ENCODE data around the gene UQCRC1. TPM values are rescaled to one million over a fixed set of nuclear protein-coding genes. Genes with fewer than 3 reads are reported as not detected.

Gene UQCRC1
- total and polyA plus RNA-seq, 2 of the 8 experiments (the other 6 are each of a cell fraction or from before 2014, with no cell fraction given) = 310 to 720 TPM

DNA sequence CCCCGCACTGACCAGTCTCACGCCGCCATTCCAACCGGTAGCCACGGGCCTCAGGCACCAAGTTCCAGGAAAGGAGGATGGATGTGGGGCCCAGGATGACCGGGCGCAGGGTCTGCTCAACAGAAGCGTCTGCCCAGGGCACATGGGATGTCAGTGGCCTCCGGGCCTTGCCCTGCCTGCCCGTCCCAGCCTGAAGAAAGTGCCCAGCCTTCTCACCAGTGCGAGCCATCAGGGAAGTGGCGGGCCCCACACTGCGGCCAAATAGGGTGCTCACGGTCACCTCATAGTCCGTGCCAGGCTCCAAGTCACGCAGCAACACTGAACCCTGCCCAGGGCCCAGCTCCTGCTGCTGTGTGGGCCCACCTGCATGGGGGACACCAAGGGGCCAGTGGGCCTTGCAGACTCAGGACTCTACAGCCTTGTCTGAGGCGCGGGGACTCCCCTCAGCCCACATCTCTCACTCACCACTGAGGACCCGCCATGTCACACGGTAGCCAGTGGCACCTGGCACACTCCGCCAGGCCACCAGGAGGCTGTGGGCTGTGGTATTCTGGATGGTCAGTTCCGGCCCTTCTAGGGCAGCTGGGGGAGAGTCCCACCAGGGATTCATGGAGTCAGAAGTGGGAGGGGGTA lies 17.4 kb downstream of the UQCRC1 start:
- Histone ChIP-seq H4K5ac (ENCODE audit: insufficient read length, low read depth, low read length) (no peak overlapping the region), H2AFZ (ENCODE audit: low read length) (no peak overlapping the region), H3K14ac (ENCODE audit: insufficient read length) (no peak overlapping the region), H3K9ac (replicated peaks in 1 of 4; ENCODE audit: extremely low read depth in 1 of 4, low read depth in 3 of 4, low read length in 3 of 4) (no peak overlapping the region), H4K8ac (ENCODE audit: extremely low read depth, insufficient read depth, low read length) (no peak overlapping the region), H3K4me3 (ENCODE audit: extremely low read depth in 1 of 4, insufficient read depth in 2 of 4, low read depth in 3 of 4, low read length in 4 of 4) (no peak overlapping the region), H2BK5ac (ENCODE audit: low read depth, low read length) (no peak overlapping the region), H3K4ac (replicated peaks; ENCODE audit: insufficient read length, low read depth, low read length) (no peak overlapping the region), H3K56ac (replicated peaks; ENCODE audit: insufficient read length, low read depth, low read length) (no peak overlapping the region), H3K27ac (ENCODE audit: low read depth, low read length) (no peak overlapping the region), H2BK12ac (ENCODE audit: low read depth, low read length) (no peak overlapping the region), H2BK20ac (ENCODE audit: low read length) (no peak overlapping the region), H4K91ac (replicated peaks; ENCODE audit: insufficient read length, low read length) (no peak overlapping the region), H2BK15ac (ENCODE audit: low read length) (no peak overlapping the region), H2AK5ac (ENCODE audit: low read depth, low read length) (no peak overlapping the region), H3K79me1 (ENCODE audit: low read depth, low read length) (no peaks in the 10 kb centered on the region), H3K36me3 (ENCODE audit: control insufficient read depth in 2 of 4, insufficient read depth in 4 of 4, low read length in 3 of 4) (no peaks in the 10 kb centered on the region), H3K4me2 (ENCODE audit: insufficient read depth in 1 of 2, low read depth in 2 of 2, low read length in 2 of 2) (no peak overlapping the region), H3K23me2 (ENCODE audit: low read depth, low read length) (peaks cover 1% of the 10 kb centered on the region; the same call in 1 of the 2 replicates), H3K79me2 (ENCODE audit: control insufficient read depth in 1 of 2, insufficient read depth in 2 of 2, low read length in 2 of 2) (no peaks in the 10 kb centered on the region), H4K20me1 (replicated peaks in 1 of 2; ENCODE audit: control insufficient read depth in 1 of 2, insufficient read depth in 2 of 2, low read length in 2 of 2) (peaks cover 0 to 8% of the 10 kb centered on the region in 2 experiments), H3K4me1 (replicated peaks in 1 of 4; ENCODE audit: control insufficient read depth in 3 of 4, insufficient read depth in 4 of 4, low read length in 3 of 4) (peaks cover 3 to 23% (median 15%) of the 10 kb centered on the region in 4 experiments; a peak in 6 of 7 replicates), H3K23ac (ENCODE audit: insufficient read length) (no peak overlapping the region), H3K9me3 (ENCODE audit: insufficient read depth in 2 of 2, low read depth in 1 of 2, low read length in 1 of 2) (no peaks in the 10 kb centered on the region), H3K18ac (ENCODE audit: extremely low read depth, low read length) (no peak overlapping the region), H3K27me3 (replicated peaks in 1 of 4; ENCODE audit: control insufficient read depth in 3 of 4, extremely low read depth in 1 of 4, insufficient read depth in 3 of 4, low read length in 3 of 4) (peaks cover 0 to 6% (median 0%) of the 10 kb centered on the region in 4 experiments; a peak in 4 of 7 replicates), H2BK120ac (replicated peaks; ENCODE audit: low read depth, low read length) (no peak overlapping the region)
- FAIRE-seq (no peak), DNase-seq (ENCODE audit: low read depth in 1 of 2, low spot score in 2 of 2) (no peak)
- WGBS, 2 experiments (ENCODE audit: extremely low coverage in 1 of 2, insufficient coverage in 1 of 2, insufficient read length in 1 of 2, insufficient replicate concordance in 2 of 2, low coverage in 1 of 2, low lambda C conversion rate in 2 of 2, missing lambda C conversion rate in 1 of 2) = 90% methylated on average over 22 of the region's 22 CpGs; no CpG with 5 or more reads in 1 of the 2 experiments
- POLR2A ChIA-PET (ENCODE audit: partially characterized antibody) = interaction anchor here (1.0 to 1.6 kb wide), 3 partner anchors 12 to 72 kb away, joined by 3 to 5 read pairs (median 3); partner anchors contain the start of gene SLC26A6
- CTCF ChIA-PET (ENCODE audit: partially characterized antibody) = interaction anchor here (1.2 to 1.5 kb wide), 3 partner anchors 10 to 32 kb away, joined by 3 to 4 read pairs (median 3); no protein-coding TSS in a partner anchor
- TF ChIP-seq RNF2 (IDR thresholded peaks at IDR 0.05; ENCODE audit: borderline replicate concordance, low read depth, low read length, missing control alignments, poor library complexity, severe bottlenecking) (no peak), RAD21 (IDR thresholded peaks at IDR 0.05 in 1 of 2, conservative IDR thresholded peaks at IDR 0.05 in 1 of 2; ENCODE audit: low read depth in 2 of 2, low read length in 2 of 2) (no peak), PHF8 (conservative IDR thresholded peaks at IDR 0.05; ENCODE audit: low read depth, low read length) (no peak), NANOG (IDR thresholded peaks at IDR 0.05; ENCODE audit: insufficient read depth, low read depth, low read length, poor library complexity, severe bottlenecking) (no peak), KDM5A (IDR thresholded peaks at IDR 0.05; ENCODE audit: low read length) (no peak)

All from H1 (cell line).